Nucleus accumbens (tissue), 56 donors: ENCODE data around the gene SELENBP1.

Source experiments
- DNase-seq, 56 donors: peaks; one replicate each; lab custom pipeline; 2025; lab: John Stamatoyannopoulos, UW

Gene SELENBP1

DNA sequence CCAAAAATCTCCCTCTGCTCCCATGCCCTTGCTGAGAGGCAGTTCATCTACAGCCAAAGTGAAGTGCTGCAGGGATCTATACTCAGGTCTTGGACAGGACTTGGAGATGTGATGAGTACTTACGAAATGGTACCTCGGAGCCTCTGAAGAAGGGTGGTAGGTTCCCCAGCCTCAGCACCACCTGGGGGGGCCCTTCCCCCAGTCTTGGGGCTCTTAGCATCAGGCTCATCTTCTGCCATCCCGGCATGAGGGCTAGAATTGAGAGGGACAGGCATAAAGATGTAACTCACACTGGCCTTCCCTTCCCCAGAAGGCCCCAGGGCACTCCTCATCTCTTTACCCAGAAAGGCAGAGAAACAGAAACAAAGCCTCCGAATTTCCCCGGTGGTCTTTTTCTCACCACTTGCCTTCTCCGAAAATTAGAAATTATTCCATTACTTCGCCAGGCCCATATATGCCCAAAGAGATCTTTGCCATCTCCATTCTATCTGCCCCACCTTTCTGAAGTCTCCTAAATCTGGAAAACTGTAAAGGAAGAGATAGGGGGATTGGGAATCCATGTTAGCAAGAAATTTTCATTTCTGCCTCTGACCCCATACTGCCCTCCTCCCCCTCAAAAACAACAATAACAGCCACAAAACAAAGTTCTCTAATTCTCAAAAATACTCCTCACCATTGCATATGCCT is 26.3 kb downstream of the SELENBP1 start:
- no peak for DNase-seq

DNA sequence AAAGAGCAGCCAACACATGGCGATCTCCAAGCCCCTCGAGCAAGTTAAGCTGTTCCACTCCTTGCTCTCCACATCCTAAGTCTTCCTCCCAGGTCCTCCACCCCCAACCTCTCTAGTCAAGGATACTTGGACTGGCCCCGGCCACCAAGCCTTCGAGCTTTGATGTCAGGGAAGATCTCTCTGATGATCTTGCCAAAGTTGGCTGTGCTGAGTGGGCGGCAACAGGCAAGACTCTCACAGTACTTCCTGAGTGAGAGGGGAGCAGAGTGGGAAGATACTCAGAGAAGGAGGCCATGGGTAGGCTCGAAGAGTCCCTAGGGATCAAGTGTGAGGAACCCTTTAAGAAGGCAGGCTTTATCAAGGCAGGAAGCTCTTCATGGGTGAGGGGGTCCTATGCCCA is 28.2 kb downstream of the SELENBP1 start:
- no peak for DNase-seq

DNA sequence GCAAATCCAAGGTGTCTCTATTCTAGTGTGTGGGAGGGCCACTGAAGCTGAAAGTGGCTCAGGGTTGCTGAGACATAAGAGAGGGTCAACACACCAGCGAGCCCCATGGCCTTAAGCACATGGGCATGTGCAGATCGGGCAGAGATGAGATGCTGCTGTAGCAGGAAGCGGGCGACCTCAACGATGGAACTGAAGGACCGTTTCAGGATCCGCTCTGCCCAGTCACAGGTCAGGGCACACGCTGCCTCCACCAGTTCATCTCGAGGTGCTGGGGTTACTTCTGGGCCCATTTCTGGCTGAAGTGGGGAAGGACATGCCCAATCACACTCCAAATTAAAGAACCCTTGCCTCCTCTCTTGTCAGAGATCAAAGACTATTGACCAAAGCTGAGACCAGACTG is 28.9 kb downstream of the SELENBP1 start:
- DNase-seq, result no peak

- DNase-seq, result no peak
Observed at GRCh38 chr1:151342569-151342968, 29.9 kb downstream of the SELENBP1 start.

DNA sequence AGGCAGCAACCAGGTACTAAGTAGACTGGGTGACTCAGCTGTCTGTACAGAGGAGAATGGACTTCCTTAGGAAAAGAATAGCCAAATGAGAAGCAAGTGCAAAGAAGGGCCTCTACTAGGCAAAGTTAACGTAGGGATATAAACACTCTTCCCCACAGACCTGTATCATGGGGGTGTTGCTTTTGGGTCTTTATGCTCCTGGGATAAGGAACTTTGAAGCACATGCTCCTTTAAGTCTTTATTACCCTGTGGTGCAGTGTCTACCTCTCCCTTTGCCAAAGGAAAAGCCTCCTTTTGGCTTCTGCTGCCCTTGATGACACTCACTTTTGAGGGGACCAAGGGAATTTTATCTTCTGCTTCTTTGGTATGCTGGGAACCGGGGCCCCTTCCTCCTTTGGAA is 30.5 kb downstream of the SELENBP1 start:
- no peak for DNase-seq

GRCh38 chr1:151340870-151341754 is 31.4 kb downstream of the SELENBP1 start:
- DNase-seq, result peak in 46 of 56 donors; percentile 2 to 68 (median 22)

GRCh38 chr1:151336556-151336955 is 35.9 kb downstream of the SELENBP1 start:
- no peak for DNase-seq

GRCh38 chr1:151334822-151335221 is 37.7 kb downstream of the SELENBP1 start:
- DNase-seq, result no peak

DNA sequence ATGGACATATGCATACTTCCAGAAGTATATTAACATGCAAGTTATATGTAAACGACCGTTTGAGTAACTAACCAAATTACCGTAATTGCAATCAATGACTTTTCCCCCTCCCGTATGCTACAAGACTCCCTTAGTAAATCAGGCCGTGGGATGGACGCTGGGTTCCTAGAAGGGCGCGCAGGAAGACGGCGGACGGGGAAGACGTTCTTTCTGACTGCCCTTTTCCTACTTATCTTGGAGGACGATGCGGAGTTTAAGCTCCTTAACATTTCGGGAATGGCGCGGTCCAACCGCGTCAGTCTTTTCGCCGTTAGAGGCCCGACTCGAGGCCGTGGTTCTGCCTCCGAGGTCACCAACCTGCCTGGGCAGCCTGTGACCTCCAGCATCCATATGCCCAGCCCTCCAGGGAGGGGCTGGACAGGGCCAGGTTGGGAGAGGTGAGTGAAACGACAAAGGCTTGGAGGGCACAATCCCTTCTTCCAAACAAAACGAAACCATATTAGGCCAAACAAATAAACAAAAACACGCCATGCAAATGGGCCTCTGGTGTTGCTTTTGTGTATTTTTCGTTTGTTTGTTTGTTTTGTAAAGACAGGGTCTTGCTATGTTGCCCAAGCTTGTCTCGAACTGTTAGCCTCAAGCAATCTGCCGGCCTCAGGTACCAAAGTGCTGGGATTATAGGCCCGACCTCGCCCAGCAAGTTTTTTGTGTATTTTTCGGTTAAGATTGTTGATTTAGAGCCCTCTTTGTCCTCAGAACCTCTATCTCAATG is 44.4 kb downstream of the SELENBP1 start:
- DNase-seq, result peak in 23 of 56 donors; percentile 6 to 71 (median 47)

DNA sequence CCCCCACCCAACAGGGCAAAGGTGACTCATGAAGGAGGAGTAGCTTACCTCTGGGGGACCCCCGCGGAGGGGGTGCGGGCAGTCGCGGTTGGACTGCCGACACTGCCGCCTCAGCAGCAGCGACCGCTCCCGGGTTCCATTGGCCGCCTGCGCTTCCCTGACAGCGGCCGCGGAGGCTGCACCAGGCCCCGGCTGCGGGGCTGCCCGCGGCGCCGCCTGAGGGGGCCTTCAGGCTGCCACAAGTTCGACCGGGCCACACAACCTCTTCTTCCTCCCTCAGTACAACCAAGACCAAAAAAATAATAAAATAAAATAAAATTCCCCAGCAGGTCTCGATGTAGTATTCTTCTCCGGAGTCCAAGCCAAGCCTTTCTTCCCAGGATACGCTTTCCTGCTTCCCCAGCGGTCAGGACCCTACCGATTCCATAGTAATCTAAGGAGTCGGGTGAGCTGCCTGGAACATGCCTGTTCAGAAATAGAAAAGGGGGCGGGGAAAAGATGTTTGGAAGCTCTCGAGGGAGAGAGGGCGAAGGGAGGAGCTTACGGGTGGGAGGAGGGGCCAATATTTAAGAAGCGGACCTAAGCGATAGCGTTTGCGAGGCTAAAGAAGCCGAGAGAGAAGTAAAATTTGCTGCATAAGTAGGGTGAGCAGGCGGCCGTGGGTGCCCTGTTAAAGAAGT is 45.1 kb downstream of the SELENBP1 start, which contains the start of gene PI4KB:
TSS of gene PI4KB (minus strand) at position 194 of the 680 bp plus-strand sequence. CDS start 10,935 bp downstream, outside the sequence.
- peak; percentile 39 to 95 (median 85) for DNase-seq

GRCh38 chr1:151326619-151327222 is 45.8 kb downstream of the SELENBP1 start:
- peak in 34 of 56 donors; percentile 5 to 80 (median 56) for DNase-seq

- DNase-seq, result no peak
Observed at GRCh38 chr1:151325646-151326429, 46.7 kb downstream of the SELENBP1 start.

DNA sequence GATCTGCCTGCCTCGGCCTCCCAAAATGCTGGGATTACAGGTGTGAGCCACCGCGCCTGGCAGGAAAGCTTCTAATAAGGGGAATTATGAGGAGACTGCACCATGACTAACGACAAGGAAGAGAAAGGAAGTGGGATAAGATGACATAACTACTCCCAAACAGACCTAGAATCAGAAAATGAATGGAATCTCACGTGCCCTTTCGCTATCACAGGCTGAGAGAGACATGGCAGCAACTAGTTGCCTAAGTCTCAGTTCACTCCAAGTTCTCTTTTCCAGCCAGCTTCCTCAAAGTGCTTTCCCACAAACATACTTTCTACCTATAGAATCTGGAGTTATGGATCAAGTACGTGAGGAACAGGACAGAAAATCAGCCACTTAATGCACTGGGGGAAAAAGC is 47.3 kb downstream of the SELENBP1 start:
- DNase-seq, result no peak

- no peak for DNase-seq
Observed at GRCh38 chr1:151324390-151324930, 48.0 kb downstream of the SELENBP1 start.

- peak in 1 of 56 donors; percentile 5 for DNase-seq
Observed at GRCh38 chr1:151318975-151319374, 53.5 kb downstream of the SELENBP1 start.

DNA sequence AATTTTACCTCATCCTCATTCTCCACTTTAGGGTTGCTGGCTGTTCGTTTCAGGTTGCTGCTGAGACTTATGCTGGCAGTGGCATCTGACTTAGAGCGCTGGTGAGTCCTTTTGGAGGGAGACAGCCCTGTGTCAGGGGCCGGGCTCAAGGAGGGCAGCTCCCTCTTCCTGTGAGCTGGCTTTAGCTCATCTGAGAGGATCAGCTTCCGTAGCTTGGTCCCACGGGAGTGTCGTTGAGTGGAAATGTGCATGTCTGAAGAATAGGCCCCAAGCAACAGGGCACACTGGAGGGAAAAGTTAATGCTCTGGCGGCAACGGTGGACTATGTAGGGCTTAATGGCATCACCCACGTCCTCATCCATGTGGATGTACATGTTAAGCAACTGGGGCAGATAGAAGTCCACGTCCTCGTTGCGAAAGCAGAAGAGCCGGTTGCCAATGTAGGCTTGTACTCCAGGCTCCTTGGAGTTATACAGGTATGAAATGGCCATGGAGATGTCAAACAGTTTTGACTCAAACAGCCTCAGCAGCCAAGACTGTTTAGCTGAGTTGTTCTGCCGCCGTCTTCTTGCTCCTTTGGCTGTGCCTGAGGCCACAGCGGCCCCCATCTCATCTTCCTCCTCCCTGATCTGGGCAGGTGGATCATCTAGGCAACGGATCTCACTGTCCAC is 56.8 kb downstream of the SELENBP1 start:
- no peak for DNase-seq
